ENCODE results near the gene ZNF608. TPM values are rescaled to one million over a fixed set of nuclear protein-coding genes. Genes with fewer than 3 reads are reported as not detected.

ZNF608 gene, protein sequence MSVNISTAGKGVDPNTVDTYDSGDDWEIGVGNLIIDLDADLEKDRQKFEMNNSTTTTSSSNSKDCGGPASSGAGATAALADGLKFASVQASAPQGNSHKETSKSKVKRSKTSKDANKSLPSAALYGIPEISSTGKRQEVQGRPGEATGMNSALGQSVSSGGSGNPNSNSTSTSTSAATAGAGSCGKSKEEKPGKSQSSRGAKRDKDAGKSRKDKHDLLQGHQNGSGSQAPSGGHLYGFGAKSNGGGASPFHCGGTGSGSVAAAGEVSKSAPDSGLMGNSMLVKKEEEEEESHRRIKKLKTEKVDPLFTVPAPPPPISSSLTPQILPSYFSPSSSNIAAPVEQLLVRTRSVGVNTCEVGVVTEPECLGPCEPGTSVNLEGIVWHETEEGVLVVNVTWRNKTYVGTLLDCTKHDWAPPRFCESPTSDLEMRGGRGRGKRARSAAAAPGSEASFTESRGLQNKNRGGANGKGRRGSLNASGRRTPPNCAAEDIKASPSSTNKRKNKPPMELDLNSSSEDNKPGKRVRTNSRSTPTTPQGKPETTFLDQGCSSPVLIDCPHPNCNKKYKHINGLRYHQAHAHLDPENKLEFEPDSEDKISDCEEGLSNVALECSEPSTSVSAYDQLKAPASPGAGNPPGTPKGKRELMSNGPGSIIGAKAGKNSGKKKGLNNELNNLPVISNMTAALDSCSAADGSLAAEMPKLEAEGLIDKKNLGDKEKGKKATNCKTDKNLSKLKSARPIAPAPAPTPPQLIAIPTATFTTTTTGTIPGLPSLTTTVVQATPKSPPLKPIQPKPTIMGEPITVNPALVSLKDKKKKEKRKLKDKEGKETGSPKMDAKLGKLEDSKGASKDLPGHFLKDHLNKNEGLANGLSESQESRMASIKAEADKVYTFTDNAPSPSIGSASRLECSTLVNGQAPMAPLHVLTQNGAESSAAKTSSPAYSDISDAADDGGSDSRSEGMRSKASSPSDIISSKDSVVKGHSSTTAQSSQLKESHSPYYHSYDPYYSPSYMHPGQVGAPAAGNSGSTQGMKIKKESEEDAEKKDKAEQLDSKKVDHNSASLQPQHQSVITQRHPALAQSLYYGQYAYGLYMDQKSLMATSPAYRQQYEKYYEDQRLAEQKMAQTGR (N-terminal part only)
- total RNA-seq (2022; extraction: Qiagen RNA extraction): 0.81 to 1.4 TPM (median 0.88 TPM) in 5 replicates

DNA sequence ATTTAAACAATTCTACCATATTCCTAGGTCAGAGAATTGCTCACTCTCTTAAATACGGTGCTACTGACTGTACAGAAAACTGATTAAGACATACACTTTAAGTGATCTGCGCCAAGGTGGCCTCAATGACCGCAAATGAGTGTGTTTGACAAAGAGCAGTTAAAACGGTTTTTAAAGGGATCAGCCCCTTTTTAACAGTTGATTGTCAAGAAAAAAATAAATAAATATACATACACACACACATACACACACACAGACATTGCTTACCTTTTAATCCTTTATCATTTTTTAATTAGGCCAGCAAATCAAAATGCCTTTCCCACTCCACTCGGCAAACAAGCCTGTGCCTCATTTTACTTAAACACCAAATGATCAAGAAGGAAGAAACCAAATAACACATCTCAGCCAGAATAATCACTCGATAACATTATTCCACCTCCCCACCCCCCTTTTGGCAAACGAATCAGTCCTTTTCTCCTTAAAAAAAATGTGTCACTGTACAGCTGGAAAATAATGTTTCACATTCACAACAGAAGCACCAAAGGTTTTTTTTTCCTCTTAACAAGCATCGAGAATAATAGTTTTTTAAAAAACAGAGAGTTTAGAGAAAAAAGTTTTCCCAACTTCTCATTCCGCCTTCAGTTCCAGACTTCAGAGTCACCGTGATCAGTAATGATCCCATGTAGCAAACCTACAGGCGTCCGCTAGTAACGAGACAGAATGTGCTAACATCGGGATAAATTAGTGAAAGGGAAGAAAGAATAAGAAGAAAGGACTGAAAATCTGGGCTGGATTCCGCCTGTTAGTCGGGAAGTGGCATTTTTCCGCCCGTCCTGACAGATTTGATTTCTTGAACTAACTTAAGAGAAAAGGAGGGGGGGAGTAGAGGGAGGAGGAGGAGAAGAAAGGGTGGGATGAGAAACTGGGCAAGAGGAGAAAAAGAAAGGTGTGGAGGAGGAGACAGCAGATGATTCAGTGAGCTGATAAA, at the start of gene ZNF608:
TSS of gene ZNF608 (minus strand) at position 712 of the 988 bp plus-strand sequence. CDS start 1,650 bp downstream, outside the sequence.

